ENCODE results near the gene PARD3.

Gene PARD3

DNA sequence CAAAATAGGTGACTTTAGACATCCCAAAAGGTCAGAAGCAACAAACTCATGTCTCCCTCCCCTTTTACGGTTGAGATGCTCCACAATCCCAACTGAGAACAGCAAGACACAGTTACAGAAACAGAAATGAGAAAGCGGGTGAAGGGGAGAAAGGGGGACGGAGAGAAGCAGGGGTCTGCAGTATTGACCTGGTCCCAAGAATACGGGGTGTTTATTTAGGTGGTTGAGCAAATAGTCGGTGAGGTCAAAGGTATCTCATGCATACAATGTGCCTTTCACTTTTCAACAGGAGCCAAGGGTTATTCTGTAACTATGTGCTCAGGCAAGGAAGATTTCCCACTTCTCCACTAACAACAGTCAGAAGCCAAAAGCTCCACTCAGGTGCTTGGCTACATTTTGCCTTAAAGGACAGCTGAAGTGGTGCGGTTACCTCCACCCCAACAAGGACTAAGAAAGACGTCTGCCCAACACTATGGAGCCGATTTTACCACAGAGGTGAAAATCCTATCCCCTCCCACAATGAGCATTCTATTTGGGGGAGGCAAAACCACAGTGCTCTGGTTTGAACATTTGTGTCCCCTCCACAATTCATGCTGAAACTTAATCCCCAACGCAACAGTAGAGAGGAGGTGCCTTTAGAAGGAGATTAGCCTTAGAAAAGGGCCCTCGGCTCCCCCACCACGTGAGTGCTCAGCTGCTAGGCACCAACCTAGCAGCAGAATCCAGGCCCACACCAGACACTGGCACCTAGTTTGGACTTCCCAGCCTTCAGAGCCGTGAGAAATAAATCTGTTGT, 77.9 kb downstream of the PARD3 start:
- DNase-seq = no peak

DNA sequence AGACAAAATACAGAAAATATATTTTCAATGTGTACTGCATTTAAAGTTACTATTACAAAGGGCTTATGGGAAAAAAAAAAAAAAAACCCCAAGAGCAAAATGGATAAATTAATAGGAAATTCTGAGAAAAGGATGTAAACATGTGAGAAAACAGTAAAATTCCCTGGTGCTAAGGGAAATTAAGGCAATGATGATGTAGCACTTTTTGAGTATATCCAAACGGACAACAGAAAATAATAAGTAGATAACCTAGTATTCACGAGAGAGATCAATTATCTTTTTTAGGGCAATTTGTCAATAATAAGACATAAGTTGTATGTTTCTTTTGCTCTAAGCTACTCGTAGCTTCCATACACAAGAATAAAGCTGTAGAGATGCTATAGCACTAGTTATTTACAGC, 80.2 kb downstream of the PARD3 start:
- DNase-seq = no peak

DNA sequence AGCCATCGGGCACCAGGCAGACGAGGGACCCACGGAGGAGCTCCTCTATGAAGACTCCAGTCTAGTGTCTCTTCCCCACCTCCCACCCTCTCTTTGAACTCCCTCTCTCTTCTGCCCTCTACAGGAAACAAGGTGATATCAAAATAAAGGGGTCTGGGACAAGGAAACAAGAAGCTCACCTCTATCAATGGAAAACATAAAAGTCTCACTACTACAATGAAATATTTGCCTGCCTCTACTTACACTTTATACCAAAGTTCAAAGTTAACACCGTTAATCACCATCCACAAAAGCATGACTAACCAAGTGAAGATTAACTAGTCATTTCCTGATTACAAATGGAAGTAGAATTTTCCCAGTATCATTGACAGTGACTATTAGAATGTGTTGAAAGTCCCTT, 82.2 kb downstream of the PARD3 start:
- DNase-seq = no peak

DNA sequence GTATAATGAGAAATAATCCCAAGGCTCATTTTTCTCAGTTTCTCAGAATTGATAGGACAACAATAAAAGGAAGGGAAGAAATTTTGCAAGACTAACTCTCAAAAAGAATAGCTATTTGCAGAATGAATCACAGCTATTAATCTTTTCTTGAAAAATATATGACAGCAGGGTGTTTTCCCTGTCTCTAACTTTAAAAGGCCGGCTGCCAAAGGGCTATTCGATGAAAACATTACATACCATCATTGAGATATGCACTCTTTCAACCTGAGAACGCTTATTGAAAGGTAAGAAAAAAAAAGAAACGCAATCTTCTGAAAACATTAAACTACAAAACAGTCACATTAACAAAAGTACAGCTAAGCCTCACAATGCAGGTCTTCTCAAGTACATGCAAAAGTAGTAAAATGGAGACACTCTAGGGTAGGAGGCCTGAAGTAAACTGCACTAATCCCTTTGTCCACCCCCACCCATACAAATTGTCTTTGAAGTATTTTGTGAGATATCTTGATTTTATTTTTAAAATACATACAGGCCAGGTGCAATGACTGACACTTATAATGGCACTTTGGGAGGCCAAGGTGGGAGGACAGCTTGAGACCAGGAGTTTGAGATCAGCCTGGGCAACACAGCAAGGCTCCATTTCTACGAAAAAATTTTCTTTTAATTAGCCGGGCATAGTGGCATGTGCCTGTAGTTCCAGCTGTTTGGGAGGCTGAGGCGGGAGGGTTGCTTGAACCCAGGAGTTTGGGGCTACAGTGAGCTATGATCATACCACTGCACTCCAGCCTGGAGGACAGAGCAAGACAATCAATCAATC, 83.0 kb downstream of the PARD3 start:
- DNase-seq = no peak

DNA sequence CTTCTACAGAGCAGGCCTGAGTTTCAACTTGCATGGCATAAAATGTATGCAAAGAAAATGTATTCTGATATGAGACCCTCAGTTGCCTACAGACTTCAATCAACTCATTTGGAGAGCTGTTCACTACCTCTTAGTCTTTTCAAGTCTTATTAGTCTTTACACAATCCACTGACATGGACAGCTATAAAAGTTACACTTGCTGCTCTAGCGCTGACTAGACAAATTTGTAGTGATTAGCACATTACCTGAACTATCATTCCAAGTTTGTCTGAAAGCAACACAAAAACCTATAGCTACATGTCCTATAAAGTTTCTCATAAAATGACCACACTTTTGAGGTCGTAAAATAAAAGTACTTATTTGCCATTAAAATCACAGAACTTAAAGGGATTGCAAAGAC, 83.9 kb downstream of the PARD3 start:
- DNase-seq = no peak

DNA sequence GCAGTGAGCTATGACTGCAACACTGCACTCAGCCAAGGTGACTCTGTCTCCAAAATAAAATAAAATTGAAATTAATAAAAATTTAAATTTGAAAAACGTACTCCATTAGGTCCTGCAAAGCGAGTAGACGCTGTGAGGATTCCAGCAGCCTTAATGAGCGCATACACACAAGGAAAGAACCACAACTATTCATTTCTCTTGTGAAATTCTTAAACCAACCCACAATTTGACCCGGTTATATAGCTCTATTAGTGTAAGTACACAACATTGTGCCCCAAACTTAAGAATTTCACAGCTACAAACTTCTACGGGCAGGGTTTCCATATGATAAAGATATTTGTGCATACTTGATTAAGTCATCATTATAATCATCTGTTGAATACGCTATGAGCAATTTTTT, 84.4 kb downstream of the PARD3 start:
- no peak for DNase-seq

DNA sequence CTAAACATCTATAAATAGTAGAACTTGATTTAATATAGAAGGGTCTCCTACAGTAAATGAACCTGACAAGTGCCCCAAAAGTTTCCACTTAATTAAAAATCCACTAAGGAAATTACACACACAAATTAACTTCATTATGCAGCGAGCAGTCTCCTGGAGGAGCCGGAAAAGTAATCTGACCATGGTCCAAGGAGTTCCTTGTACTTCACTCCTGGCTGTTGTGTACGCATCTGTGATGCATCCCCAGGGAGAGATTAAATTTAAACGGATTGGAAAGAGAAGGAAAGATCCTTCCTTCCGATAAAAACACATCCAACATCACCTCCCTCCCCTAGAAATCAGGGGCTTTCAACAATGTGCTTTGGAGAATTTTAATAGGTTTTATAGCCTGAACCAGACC, 85.5 kb downstream of the PARD3 start:
- no peak for DNase-seq

DNA sequence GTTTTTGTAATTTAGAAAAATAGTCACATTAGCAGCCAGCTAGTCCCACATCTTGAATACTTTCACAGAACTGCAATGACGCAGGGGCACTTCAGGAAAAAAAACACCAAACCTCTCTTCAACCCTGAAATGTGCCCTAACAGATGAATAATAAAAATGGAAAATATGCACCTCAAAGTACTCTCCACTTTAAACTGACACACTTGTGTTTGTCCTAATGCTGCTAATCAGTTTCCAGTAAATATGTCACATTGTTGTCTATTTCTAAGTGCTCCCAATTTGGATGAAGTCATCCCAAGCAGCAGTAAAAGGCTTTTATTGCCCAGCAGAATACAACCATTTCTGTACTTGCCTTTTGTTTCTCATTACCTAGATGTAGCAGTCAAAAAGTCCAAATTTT, 86.7 kb downstream of the PARD3 start:
- no peak for DNase-seq

DNA sequence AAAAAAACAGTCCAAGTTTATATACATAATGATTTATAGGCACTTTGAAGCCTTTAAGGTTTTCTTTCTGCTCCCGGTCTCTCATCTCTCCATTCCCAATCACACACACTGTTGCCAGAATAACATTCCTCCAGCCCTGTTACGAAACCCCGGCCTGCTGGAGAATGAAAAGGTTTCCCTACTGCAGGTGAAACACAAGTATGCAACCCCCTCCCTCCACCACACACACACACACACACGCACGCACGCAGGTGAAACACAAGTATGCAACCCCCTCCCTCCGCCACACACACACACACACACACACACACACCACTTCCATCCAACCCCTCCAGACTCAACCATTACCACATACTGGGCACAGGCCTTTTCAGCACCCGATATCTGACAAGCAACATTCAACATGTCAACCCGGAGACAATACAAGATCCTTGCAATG, 87.5 kb downstream of the PARD3 start:
- DNase-seq = no peak

DNA sequence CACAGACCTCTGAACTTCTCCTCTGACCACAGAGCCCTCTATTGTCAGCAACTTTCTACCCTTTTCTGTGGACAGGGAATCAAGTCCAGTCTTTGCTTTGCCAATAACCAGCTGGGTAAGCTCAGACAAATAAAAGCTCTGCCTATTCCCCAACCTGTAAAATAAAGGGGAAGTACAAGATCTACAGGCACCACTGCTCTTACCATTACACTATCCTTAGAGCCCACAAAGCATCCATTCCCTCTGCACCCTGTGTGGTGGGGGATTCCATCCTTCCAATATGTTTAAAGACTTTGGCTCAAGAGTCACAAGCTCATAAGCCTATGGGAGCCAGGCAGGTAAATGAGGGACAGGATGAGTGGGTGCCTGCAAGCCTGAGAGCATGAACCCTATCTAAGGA, 88.2 kb downstream of the PARD3 start:
- DNase-seq = no peak

DNA sequence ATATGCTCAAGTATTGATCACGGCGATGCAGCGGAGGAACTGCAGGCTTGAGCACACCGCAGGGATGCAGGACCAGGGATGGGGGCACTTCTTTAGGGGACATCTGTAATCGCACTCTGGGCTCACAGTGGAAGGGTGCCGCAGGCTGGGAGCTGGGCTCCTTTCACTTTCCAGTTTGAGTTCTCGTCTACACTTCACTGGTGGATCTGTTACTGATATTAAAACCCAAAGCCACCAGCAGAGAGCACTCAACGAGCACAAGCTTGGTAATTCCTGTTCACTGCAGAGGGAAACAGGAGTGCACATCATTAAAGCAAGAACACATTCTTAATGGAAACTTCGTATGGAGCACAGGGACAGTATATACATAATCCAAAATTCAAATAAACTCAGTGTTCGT, 91.3 kb downstream of the PARD3 start:
- DNase-seq = no peak

DNA sequence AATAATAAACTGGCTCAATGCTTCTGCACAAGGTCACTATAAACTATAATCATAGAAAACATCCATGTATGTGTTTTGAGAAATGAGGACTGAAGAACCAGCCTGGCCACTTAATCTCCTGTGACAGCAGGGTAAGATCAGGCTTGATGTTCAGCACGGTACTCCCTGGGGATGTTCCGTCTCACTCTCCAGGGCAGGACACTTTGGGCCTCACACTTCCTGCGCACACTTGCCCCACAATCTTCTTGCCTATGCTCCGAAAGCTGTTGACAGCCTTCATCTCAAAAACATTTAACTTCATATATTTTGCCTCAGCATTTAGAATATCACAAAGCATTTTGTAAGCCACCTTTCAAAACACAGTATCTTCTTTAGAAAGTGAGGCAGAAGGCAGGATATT, 92.7 kb downstream of the PARD3 start:
- DNase-seq = no peak

DNA sequence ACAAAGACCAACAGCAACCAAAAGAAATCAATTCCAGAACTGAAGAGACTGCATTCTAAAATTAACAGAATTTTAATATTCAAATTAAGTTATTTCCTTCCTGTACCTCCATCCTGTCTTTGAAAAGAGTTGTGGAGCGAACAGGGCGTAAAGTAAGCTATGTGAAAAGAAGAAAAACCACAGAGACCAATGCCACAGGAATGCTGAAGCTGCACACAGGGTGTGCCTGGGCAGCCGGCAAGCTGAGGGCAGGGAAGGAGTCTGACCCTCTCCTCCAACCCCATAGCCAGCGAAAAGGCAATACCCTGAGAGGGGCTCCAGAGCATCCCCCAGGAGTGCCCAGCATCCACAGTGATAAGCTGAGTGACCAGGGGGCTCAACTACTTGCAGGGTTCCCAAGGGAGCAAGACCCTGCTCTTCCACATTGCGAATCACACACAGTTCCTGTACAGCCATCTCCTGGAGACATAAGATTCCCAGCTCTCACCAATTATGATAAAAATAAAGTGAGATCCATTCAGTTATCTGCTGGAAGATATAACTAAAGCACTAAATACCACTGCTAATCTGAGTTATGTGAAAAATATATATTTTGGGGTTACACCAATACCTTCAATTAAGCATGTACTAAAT, 93.8 kb downstream of the PARD3 start:
- DNase-seq = no peak

DNA sequence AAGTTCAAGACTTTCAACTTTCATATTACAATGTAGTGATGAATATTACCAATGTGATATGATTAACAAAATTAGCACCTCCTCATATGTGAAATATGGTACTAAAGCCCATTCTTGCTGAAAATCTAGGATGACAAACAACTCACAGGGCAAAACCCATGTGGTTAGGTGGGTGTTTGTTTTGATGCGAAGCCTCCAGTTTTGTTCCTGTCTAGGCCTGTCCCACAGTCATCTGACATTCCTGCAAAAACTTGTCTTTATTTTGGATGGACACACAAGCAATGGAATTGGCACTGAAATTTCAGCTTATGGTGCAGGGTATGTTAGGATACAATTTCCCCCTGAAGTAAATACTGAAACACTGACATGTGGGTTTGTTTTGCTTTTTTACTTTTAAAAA, 95.3 kb downstream of the PARD3 start:
- no peak for DNase-seq

DNA sequence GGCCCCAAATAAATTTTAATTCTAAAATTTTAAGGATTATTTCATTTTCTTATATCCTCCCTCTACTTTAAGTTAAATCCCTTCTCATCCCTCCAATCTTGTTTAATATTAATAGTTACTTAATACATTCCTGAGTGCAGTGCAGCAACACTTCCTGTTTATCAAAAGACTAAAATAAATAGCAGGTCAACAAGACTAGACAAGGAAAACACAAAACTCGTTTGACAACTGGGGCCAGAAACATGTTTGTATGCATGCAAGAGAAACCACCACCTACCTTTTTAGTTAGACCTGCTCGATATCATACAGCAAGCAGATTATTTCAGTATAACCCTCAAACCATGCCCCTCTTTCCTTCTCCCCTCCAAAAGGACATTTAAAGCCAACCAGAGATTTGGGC, 95.8 kb downstream of the PARD3 start:
- no peak for DNase-seq

DNA sequence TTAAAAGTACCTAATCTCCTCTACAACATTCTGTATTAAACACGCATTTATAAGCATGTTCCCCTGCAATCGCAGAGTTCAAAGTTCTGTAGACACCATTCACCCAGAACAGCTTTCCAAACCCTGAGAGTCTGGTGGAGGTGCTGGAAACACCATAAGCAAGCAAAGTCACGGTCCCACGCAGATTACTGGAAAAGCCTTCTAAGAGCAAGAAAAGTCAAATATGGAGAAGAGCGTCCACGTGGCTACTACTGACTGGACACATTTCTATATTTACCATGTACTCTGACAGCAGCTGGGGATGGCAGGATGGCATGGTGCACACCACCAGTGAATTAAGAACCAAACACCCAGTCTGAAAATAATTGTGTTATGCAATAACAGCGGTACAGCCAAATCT, 97.7 kb downstream of the PARD3 start:
- no peak for DNase-seq

DNA sequence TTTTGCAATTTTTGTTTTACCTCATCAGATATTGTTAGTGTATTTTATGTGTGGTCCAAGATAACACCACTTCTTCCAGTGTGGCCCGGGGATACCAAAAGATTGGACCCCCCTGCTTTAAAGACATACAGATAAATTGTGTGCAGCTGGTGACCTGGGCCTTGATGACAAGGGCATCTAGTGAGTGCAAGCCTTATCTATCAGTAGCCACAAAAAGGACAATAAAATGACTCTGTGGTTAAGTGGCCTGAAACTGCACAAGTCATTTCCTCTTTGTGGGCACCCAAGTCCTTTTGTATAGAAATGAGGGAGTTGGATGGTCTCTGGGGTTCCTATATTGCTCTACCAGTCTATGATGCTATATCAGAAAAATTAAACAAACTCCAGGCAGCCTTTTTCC, 98.1 kb downstream of the PARD3 start:
- DNase-seq = no peak

DNA sequence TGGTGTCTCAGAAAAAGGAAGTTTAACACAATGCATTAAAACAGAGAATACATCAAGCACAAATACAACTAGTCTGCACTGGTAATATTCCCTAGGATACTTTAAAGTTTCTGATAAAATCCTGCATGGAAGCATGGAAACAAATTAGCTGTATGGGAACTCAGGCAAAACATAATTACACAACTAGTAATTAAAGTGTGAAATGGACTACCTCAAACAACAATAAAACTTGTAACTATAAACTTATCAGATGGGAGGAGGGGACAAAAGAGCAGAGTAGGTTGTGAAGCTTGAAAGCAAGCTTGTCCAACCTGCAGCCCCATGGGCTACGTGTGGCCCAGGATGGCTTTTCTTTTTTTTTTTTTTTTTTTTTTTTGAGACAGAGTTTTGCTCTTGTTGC, 98.9 kb downstream of the PARD3 start:
- no peak for DNase-seq

DNA sequence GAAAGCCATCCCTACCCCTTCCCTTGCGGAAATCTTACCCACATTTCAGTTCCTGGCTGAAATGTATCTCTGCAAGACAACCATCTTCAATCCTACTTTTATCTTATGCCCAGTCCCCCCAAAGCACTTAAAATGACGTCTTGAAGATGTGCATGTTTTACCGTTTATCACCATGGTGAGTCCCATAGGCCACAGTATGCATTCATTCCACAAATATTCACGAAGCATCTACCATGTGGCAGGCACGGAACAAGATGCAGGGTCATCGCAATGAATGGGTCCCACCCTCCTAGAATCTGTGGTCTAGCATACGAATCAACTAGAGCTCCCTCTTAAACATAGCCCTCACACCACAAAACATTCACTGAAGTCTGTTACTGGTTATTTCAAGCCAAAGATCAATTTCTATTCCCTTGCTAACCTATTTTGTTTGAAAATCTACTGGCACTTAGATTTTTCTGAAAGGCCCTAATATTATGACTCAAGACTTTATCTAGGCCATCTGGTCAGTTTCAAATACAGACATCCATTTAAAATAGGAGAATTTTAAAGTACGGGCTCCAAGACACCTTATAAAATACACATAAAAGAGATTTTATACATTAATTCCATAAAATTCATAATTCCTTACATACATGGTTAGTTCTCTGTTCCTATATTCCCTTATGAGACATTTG, 99.4 kb downstream of the PARD3 start:
- no peak for DNase-seq

DNA sequence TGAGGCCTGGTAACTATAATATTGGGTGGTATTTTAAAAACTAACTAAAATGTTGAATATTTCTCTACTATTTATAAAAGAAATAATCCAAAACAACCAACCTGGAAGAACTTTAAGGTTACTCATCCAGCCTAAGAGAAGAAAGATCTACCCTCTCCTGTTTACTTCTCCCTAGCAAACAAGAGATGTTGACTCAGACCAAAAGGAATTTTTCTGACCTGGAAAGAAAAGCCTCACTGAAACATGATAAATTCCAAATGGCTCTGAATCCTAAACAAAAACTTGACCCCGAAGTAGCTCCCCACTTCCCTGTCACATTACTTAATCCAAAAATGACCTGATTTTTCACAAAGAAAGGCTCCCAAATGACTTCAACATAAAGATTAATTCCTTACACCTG, 101.2 kb downstream of the PARD3 start:
- no peak for DNase-seq

DNA sequence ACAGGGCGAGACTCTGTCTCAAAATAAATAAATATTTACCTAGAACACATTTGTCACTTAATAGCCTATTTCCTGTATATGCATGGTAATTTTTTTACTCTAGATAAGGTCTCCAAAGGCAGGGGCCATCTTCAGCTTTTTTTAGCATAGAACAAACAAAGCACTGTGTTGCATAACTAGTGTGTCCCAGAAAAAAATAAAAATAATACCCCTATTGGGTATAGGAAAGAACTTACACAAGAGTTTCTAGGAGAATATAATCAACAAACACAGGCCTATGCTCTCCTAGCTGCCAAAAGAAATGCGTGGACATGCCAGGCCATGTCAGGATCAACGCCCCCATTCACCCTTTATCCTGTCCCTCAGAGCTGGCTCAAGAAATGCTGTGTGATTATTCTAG, 103.6 kb downstream of the PARD3 start:
- DNase-seq = no peak

DNA sequence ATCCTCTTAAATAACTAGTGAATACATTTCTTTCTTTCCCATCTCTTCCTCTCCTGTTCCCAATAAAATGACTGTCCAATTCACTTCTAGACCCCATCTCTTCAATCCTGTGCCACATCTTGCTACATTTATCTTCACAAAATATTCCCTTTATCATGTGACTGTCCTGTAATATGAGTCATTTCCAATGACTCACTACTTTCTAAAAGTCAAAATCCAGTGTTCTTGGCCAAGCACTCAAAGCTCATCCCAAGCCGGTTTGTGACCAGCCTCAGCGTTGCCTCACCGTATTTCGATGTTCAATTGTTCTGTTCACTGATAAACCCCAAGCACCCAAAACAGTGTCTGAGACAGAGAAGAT, 104.7 kb downstream of the PARD3 start:
- no peak for DNase-seq

DNA sequence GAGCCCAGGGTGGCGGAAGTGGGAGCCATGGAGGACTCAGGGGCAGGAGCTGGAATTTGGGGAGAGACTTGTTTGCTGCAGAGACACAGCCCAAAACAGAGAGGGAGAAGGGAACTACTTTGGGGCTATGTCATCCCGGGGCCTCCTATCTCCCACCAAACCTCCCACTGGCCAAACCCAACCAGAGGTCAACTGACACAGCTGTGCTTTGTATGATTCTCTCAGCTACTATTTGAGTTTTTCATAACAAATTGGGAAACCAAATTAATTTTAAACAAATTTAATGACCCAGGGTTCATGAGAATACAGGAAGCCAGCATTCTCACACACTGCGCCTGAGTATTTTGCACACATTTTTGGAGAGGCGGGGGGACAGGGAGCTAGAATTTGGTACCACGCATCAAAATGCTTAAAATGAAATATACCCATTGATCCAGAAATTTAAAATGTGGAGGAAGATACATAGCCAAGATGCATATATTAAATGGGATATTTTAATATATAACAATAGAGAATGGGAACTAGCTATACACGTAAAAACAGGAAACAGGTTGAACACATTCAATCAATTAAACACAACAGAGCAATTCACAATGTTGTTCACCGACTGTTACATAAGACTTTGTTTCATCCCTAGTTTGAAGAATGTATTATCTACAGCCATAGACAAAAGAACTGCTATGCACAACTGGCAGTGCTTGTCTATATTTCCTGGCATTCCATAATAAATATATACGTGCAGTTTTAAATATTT, 105.3 kb downstream of the PARD3 start:
- no peak for DNase-seq

Data from NCI-H526 treated with DMSO at 0.1 percent for 48 hours (cell line).